Measurements from ENCODE around the gene TMEM107.
A peak's percentile ranks its signal among the peaks of the same experiment; 100 is the strongest.

Gene TMEM107

DNA sequence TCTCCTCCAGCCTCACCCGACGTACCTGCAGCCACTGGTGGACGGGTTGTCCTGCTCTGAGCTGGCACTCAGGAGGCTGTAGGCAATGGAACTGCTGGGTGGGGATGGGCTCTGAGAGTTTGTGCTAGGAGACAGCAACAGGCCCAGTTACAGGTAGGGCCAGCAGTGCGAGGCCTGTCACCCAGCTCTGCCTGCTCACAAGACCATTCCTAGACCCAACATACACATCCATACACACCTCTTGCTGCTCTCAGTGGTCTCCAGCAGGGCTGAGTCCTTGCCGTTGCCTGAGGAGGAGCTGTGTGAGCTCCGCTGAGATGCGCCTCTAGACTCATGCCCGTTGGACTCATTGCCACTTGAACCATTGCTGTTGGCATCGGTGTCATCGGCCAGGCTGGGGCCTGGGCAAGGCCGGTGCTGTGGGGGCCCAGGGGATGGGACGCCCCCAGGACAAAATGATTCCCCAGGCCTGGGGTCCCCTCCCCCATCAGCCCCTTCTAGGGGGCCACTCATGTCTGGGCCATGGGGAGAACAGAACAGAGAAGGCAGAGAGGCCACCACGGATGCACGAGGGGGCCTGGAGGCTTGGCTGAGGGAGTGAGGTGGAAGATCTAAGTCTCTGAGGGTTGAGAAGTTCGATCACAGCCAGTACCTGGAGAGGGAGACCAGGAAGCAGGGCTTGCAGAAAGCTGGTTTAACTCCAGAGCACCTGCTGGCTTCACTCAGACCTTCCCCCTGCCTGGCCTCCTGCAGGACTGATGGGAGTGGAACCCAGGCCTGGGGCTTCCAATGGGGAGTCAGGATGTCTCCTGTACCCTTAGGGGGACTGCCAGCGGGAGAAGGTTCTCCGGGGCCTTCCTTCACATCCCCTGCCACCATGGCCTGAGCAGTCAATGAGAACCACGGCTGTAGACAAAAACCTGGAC lies 25.7 kb downstream of the TMEM107 start:
- DNase-seq (ENCODE audit: low spot score) = no peak

DNA sequence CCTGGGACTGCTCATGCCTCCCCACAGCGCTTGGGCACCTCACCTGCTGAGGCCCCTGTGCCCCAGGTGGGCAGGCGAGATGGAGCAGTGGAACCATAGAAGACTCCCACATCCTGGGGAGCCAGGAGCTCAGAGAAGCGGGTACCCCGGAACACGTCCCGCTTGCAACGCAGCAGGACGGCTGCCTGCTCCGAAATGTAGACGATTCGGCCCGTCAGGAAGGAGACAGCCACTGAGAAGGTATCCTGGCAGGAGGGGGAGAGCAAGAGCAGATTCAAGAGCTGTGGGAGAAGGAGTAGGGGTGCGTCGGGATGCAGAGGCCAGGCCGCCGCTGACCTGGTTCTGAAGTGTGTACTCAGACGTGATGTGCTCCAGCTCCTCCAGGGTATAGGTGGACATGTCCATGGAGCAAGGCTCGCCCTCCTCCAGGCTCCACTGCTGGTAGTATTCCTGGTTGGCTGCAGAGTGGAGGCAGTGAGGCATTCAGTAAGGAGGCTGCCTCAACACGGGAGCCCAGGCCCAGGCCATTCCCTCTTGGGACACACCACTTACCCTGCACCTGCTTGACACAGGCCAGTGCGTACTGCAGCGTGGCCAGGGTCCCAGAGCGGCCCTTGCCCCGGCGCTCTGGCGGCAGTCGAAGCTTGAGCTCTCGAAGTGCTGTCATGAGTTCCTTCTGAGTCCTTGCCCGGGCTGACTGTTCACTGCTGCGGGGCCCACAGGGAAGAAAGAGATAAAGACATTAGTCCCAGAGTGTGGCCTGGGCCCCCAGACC lies 26.6 kb downstream of the TMEM107 start:
- DNase-seq (ENCODE audit: low spot score) = no peak

DNA sequence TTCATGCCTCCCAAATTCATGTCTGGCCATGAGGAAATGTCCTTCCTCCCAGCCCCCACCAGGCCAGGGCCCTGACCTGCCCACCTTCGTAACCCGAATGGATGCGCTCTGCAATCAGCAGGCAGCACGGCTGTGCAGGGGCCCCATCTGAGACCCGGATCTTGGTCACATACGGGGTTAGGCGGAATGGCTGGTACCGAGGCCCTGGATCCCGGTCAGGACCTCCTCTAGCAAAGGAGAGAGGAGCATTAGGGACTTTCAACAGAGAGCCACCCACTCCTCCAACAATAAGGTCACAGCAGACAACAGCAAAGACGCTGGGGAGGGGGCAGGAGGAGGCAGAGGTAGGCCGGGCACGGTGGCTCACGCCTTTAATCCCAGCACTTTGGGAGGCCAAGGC lies 27.6 kb downstream of the TMEM107 start:
- no peak for DNase-seq (ENCODE audit: low spot score)

DNA sequence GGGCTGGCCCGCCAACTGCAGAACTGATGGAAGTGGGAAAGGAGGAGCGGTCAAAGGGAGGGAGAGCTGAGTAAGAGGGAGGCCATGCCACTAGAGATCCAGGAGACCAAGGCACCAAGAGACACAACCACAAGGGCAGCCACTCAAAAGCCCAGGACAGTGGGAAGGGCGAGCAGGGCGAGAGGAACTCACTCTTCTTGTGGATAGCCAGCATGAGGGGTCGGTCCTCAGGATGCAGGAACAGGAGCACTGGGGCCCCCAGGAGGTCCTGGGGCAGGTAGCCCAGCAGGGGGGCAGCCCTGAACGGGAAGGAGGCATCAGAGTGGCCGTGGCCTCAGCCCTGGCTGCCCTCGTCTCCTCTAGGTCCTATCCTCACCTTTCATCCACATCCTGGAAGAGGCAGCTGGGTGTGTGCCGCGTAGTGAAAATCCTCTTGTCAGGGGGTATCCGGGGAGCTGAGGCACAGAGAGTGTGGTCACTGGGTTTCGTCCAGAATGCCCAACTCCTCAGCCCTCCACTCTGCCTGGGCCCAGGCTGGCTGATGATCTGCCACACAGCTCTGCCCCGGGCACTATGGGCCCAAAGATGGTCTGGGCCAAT lies 28.3 kb downstream of the TMEM107 start:
- DNase-seq (ENCODE audit: low spot score) = no peak

DNA sequence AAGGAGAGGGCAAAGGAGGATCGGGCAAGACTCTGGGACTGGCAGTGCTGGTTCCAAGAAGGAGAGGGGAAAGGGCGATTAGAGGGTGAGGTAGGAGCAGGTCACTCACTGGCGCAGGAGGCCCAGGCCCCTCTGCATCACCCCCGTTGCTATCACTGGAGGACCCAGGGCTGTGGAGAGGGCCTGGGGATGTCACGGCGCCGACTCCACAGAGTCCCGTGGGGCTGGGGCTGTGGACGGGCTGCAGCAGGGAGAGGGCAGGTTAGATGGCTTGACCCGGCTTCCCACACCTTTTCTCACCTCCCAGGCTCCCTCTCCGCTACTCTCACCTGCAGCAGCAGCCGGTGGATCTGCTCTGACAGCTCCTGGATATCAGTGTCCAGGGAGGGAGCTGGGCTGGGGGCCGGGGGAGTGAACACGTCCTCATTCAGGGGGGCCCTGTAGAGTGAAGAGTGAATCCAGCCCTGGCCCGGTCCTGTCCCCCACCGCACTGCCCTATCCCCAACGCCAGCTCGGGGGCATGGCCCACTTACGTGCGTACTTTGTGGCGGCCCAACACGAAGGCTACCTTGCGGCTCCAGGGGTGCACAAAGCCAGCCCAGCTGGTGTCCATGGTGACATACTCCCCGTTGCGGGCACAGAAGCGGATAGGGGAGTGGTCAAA lies 28.9 kb downstream of the TMEM107 start:
- no peak for DNase-seq (ENCODE audit: low spot score)

DNA sequence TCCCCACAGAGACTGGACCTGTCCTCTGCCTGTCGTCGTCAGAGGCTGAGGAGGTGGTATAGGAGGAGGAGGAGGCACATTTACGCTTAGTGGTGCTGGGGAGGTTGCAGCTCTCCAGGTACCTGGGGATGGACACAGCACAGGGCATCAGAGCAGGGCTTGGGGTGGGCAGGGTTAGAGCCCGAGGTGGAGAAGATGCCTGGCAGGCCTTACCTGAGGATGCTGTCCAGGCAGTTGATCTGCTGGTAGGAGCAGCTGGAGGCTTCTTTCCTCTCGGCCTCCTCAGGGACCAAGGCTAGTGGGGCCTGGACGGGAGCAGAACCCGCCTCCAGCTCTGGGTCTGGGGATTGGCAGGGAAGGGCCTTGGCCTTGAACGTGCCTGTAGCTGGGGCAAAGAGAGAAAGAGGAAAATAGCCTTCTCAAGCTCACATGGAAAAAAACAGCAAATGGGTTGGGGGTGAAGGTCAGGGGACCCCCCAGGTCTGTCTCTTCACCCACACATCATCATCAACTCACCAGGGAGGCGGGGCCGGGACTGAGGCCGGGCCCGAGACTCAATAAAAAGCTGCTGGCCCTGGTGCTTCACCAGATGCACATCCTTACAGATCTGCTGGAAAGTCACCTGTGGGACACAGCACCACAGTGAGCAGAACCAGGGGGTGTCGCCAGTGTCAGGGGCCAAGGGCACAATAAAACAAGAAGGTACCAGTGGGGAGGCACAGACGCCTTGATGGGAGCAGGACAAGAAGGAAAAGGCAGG lies 29.6 kb downstream of the TMEM107 start:
- no peak for DNase-seq (ENCODE audit: low spot score)

DNA sequence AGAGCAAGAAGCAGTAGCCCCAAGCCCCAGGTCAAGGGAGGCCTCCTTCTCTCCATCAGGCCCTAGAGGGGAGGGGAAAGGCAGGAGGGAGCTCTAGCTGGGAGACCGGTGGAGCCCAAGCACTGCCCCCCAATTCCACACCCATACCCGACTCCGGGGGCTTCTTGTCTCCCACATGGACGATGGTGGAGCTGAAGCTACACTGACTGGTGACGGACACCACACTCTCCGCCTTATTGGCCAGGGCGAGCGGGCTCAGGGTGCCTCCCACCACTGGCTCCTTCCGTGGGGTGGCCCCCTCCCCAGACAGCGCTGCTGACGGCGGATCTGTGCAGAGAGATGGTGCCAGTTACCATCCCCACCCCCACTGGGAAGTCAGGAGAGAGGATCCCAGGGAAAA lies 30.4 kb downstream of the TMEM107 start:
- DNase-seq (ENCODE audit: low spot score) = no peak

DNA sequence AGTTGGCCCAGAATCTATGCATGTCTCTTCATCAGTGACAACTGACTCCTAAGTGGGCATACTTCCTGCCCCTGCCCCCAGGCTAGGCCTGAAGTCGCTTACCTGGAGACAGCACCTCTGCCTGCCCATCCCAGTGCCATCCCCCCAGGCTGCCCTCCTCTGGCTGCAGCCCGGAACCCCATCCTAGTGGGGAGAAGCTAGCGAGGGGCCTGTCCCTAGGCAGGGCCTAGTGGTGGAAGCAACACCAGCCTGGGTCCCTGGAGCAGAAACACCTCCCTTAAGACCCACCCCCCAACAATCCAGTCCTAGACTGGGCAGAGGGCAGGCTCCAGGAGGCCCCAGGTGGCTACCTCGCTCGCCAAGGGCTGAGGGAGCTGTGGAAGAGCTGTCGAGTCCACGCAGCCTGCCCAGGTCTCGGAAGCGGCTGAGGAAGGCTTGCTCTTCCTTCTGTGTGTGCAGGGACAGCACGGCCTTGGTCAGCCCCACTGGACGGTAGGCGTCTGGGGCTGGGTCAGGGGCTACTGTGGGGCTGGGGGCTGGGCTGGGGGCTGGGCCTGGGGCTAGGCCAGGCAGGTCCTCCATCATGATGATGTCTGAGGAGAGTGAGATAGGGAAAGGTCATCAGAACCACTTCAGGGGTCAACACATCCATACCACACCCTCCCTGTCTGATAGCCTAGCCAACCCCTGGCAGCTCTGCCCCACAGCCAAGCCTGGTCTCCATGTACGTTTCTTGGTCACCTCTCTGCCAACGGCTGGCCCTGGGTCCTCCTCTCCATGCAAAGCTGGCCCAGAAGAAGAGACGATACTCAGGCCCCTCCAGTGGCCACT lies 31.6 kb downstream of the TMEM107 start:
- no peak for DNase-seq (ENCODE audit: low spot score)

DNA sequence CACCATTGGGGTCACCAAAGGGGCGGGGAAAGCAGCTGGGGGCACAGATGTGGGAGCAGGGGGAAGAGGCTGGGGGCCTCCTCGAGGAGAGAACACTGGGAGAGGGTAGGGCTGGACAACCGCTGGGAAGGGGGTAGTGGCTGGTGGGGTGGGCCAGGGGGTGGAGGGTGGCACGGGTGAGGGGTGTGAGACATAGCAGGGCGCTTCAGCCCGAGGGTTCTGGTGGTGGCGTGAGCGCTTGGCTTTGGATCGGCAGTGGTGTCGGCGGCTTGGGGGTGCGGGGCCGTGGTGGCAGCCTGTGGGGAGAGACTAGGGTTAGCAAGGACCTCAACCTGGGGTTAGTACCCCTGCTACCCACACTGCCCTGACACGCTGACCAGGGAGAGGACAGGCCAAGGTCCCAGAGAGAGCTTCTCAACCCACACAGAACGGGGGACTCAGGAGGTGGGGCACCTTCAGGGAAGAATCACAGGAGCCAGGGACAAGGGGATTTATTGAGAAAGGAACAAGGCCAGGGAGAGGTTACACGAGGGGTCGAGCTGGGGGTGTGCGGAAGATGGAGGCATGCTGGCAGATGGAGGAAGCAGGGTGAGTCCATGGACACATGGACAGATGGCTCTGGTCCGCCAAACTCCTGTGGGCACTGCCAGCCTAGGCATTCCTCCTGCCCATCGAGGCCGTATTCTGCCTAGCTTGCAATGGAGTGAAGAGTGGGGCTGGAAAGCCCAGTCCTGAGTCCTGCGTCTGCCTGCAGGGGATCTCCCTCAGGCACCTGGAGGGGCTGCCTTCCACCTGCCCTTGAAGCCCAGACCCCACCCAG lies 32.4 kb downstream of the TMEM107 start:
- no peak for DNase-seq (ENCODE audit: low spot score)

DNA sequence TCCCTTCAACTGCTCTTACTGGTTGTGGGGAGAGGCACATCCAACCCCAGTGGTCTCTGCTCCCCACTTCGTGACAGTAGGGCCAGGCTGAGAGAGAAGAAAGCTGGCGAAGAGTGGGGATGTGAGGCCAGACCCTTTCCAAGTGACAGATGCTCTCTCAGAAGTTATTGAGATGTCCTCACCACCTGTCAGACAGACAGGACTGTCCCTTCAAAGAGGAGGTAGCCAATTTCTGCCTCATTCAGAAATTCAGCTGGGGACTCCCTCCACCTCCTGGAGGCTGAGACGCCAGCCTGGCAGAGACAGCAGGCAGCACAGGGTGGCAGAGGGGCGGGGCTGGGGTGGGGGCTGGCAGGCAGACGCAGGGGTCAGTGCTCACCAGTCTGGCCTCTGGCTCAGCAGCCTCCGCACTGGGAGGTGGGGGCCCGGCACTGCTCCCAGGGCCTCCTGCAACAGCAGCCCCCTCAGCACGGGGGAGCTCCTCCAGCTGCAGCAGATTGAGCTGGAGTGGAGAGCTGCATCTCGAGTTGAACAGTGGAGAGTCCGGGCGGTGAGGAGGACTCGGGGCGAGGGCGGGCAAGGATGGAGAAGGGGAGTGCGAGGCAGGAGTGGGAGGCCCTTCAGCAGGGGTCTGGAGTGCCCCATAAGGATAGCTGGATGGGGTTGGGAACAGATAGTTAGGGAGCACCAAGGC lies 33.1 kb downstream of the TMEM107 start:
- DNase-seq (ENCODE audit: low spot score) = no peak

DNA sequence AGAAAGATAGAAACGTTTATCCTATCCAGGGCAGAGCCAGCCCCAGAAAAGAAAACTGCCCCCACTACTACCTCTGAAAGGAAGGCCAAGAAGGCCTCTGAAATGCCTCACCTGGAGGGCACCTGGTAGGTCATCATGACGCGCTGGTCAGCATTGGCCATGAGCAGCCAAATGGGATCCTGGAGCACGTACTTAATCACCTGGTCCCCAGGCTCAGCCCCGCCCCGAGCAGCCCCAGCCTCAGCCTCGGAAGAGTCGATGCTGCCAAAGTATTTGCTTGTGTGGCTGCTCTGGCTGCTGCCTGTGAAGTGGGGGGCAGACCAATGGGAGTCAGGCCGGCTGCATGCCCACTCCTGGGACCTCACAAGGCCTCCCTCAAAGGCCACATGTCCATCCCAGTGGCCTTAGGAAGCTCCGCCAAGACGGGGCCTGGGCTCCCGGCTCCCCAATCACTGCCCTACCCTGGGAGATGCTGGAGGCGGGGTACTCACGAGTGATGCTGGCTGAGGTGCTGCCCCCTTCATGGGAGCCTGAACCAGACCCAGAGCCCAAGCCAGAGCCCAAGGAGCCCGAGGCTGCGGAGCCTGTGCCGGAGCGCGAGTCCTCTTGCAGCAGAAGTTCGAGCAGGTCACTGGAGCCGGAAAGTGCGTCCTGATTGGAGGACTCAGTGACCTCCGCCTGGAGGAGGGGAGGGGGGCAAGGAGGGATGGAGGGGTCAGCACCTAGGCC lies 33.9 kb downstream of the TMEM107 start:
- no peak for DNase-seq (ENCODE audit: low spot score)

DNA sequence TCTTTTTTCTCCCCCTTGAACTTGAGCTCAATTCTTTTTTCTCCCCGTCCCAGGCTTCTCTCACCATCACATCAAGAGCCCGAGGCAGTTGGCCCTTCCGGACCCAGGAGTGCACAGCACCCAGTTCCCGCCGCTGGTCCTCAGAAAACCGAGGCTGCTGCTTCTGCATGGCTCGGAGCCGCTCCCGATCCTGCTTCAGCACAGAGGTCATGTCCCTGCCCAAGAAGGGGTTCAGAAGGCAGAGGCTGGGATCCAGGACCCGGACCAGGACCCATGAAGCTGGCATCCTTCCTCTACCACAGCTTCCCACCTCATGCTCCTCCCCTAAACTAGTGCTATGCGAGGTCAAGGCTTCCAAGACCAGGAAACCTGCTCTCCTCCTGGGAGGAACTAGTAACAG lies 34.4 kb downstream of the TMEM107 start:
- no peak for DNase-seq (ENCODE audit: low spot score)

DNA sequence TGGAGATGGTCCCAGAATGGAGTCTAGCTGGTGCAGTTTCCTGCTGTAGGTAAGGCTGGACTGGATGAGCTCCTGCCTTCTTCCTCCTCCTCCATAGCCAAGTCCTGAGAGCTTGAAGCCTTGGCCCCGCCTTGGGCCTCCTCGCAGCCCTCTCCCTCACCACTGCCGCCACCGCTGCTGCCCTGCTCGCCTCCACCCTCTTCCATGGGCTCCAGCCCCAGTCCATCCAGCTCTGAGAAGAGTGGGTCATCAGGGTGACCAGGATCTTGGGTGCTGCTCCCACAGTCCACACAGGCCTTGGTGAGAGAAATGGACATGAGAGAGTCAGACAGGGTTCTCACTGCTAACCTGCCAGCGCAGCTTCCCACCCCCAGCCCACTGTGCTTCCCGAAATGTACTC lies 35.1 kb downstream of the TMEM107 start:
- no peak for DNase-seq (ENCODE audit: low spot score)

DNA sequence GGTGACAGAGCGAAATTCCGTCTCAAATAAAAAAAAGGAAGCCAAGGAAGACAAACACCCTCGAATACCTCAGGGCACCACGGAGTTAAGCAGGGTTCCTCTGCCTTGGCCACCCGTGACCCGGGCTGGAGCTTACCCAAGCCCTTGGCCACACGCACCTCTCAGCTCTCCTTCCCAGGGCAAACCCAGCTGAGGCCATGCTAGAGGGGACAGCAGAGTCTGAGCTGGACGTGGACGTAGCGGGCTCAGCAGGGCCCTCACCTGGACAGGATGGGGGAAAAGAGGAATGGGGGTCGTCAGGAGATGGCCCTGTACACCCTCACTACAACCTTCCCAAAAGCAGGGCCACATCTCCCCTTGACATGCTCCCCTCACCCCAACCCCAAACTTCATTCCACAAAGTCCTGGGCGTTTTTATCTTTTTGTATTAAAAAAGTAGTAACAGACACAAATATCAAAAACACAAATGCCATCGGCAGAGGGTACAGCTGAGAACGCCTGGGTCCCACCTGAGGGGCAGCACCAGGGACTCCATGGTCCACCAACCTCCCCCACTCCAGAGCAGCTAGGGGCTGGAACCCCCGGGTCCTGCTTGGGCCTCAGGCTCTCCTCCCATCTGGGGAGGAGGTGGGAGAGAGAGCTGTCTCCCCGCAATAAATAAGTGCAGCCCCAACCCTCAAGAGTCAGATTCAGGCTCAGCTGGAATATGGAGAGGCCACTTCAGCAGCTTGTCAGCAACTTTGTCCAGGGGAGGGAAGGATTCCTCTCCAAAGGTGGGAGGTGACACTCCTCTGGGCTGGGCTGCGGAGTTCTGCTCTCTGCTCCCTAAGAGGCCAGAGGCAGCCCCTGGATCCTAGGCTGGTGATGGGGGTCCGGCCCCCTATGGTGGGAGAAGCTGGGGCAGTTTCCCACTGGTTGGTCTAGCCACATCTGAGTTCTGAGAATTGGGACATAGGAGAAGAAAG lies 35.8 kb downstream of the TMEM107 start:
- DNase-seq (ENCODE audit: low spot score) = no peak

DNA sequence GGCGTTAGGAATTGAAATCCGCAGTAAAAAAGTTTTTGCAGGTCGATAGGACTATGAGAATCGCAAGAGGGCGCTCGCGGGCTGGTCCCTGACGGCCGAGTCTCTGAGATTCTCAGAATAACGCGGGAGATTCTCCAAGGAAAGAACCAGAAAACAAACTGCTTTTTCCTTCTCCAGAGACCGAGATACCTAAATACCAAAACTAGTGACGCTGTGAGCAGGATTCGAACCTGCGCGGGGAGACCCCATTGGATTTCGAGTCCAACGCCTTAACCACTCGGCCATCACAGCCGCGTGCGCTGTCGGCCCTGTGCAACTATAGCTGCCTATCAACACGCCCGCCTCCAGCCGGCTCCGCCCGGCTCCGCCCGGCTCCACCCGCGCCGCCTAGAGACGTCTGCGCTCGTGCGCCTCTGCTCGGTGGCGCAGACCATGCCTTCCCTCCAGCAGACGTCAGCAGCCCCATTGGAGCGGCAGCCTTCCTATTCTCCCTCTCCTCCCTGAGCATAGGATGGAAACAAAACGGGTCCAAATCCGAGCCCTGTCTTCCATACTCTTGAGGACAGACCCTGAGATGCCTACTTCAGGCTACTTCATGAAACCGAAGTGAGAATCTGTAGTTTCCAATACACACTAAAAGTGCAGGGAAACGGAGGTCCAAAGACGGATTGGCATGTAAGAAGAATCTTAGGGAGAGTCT lies 37.4 kb downstream of the TMEM107 start:
- DNase-seq (ENCODE audit: low spot score) = peak; percentile 96

DNA sequence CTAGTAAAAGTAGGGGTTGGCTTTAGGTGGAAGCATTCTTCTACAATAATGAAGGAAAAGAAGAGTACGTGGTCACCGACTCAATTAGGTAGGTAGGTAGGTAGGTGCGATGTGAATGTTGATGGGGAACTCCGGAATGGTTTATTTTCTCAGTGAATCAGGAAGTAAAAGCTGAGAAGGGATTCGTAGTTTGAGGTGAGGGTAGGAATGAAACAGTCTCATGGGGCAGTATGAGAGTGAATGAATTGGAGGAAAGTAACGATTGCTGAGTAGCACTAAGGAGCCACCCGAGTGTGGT lies 37.9 kb downstream of the TMEM107 start:
- no peak for DNase-seq (ENCODE audit: low spot score)
